Mucosa of rectum (tissue), 2 donors: ENCODE results near the gene MOB3A.

Experiments
- H3K27ac ChIP-seq, 2 donors: one replicate each; pipeline ENCODE4 v1.7.0; 2013; ENCODE audit warnings: inconsistent platforms in 2 of 2, low read depth in 2 of 2, low read length in 2 of 2
- H3K27me3 ChIP-seq, 2 donors: one replicate each; pipeline ENCODE4 v1.7.0; 2013; ENCODE audit warnings: low read length in 2 of 2; ENCODE audit not compliant: control insufficient read depth in 2 of 2, insufficient read depth in 2 of 2
- H3K36me3 ChIP-seq, 2 donors: one replicate each; pipeline ENCODE4 v1.7.0; 2013; ENCODE audit warnings: low read length in 2 of 2; ENCODE audit not compliant: control insufficient read depth in 2 of 2, insufficient read depth in 2 of 2
- H3K4me1 ChIP-seq, 2 donors: one replicate each; pipeline ENCODE4 v1.7.0; 2013; ENCODE audit warnings: low read length in 2 of 2, mild to moderate bottlenecking in 1 of 2; ENCODE audit not compliant: control insufficient read depth in 2 of 2, insufficient read depth in 2 of 2
- H3K4me3 ChIP-seq, 2 donors: one replicate each; pipeline ENCODE4 v1.7.0; 2013; ENCODE audit warnings: low read length in 2 of 2
- H3K9ac ChIP-seq, 2 donors: one replicate each; pipeline ENCODE4 v1.7.0; 2013; ENCODE audit warnings: low read length in 2 of 2, low read depth in 1 of 2, mild to moderate bottlenecking in 1 of 2
- H3K9me3 ChIP-seq, 2 donors: one replicate each; pipeline ENCODE4 v1.7.0; 2013; ENCODE audit warnings: low read length in 2 of 2; ENCODE audit not compliant: control insufficient read depth in 2 of 2
- donor health status: healthy.
- donor health status: Normal muscosa, but diverticular disease.

Gene MOB3A

GRCh38 chr19:2115911-2116426, 19.8 kb upstream of the MOB3A start:
- Histone ChIP-seq H3K36me3 (peaks cover 82 to 88% of the 10 kb centered on the region in 2 donors), H3K9me3 (no peaks in the 10 kb centered on the region), H3K4me1 (no peaks in the 10 kb centered on the region), H3K4me3 (no peak overlapping the region), H3K27me3 (no peaks in the 10 kb centered on the region), H3K9ac (no peak overlapping the region), H3K27ac (no peak overlapping the region)

- H3K36me3 ChIP-seq = peaks cover 78 to 88% of the 10 kb centered on the region in 2 donors
- no peak overlapping the region for H3K27ac ChIP-seq
- H3K27me3 ChIP-seq = no peaks in the 10 kb centered on the region
- no peaks in the 10 kb centered on the region for H3K9me3 ChIP-seq
- H3K4me1 ChIP-seq = no peaks in the 10 kb centered on the region
- no peak overlapping the region for H3K4me3 ChIP-seq
- H3K9ac ChIP-seq = no peak overlapping the region
Observed at GRCh38 chr19:2115324-2115723, 19.2 kb upstream of the MOB3A start.

GRCh38 chr19:2114821-2115220, 18.7 kb upstream of the MOB3A start:
- Histone ChIP-seq H3K27me3 (no peaks in the 10 kb centered on the region), H3K4me3 (no peak overlapping the region), H3K9me3 (no peaks in the 10 kb centered on the region), H3K27ac (no peak overlapping the region), H3K36me3 (peaks cover 78 to 88% of the 10 kb centered on the region in 2 donors), H3K9ac (no peak overlapping the region), H3K4me1 (no peaks in the 10 kb centered on the region)

- peaks cover 82 to 92% of the 10 kb centered on the region in 2 donors for H3K36me3 ChIP-seq
- H3K9me3 ChIP-seq = no peaks in the 10 kb centered on the region
- H3K4me1 ChIP-seq = no peaks in the 10 kb centered on the region
- no peak overlapping the region for H3K27ac ChIP-seq
- no peak overlapping the region for H3K9ac ChIP-seq
- H3K27me3 ChIP-seq = no peaks in the 10 kb centered on the region
- H3K4me3 ChIP-seq = no peak overlapping the region
Observed at GRCh38 chr19:2114218-2114617, 18.1 kb upstream of the MOB3A start.

DNA sequence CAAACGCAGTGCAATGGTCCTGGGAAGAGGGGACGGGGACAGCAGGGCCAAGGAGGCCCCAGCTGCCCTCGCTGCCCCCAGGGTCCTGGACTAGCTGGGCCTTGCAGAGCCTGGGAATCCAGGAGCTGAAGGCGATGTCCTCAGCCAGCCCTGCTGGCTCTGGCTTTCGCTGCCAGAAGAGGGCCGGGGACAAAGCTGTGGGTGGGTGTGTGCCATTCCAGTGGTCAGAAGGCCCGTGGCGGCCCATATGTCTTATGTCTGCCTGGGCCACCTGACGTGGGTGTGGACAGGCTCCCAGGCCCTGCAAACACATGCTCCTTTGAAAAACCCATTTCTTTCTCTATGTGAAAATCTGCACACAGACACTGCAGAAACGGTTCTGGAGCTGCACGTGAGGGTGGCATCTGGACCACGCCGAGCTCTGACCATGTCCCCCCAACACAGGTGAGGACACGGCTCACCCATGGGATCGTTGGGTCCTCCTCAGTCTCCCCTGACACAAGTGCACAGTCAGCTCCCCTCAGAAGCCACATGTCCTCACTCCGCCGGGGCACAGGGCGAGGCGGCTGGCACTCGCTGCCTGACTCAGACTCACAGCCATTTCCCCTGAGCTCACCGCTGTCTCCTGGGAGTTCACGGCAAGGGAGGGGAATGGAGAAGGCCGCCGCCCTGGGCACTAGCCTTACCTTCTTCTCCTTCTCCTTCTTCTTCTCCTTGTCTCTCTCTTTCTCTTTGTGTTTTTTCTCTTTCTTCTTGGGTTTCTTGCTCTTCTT, 17.5 kb upstream of the MOB3A start:
- H3K4me1 ChIP-seq = no peaks in the 10 kb centered on the region
- H3K27me3 ChIP-seq = no peaks in the 10 kb centered on the region
- H3K27ac ChIP-seq = no peak overlapping the region
- H3K4me3 ChIP-seq = no peak overlapping the region
- H3K9me3 ChIP-seq = no peaks in the 10 kb centered on the region
- peaks cover 84 to 92% of the 10 kb centered on the region in 2 donors for H3K36me3 ChIP-seq
- H3K9ac ChIP-seq = no peak overlapping the region

DNA sequence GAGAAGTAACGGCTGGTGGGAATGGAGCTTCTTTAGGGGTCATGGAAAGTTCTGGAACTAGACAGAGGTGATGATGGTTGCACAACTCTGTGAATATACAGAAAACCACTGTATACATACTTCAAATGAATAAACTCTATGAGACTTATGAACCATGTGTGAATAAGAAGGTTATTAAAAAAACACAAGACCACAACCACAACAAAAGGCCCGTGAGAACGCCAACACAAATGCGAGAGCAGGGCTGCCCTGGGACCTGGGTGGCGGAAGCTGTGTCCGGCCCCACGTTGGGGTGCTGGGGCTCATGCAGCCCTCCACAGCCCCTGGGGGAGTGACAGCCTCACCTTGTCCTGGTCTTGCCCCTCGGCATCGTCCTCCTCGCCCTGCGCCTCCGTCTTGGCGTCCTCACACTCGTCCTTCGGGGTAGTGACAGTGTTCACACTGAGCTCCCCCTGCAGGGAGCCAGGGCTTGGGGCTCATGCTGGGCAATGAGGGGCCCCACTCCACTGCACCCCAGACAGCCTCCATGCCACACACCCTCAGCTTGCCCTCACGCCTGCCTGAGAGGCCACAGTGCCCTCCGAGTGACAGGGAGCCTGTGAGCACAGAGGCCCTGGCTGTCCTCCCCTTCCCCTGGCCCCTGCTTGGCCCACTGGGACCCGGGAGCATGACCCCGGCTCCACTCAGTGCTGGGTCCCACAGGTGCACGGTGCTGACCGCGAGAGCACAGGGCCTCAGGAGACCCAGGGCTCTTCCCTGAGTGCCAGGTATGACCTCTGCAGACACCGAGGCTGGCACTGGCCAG, 16.6 kb upstream of the MOB3A start:
- H3K9me3 ChIP-seq = no peaks in the 10 kb centered on the region
- peaks cover 81 to 89% of the 10 kb centered on the region in 2 donors for H3K36me3 ChIP-seq
- no peaks in the 10 kb centered on the region for H3K4me1 ChIP-seq
- no peak overlapping the region for H3K4me3 ChIP-seq
- H3K27ac ChIP-seq = no peak overlapping the region
- H3K27me3 ChIP-seq = no peaks in the 10 kb centered on the region
- no peak overlapping the region for H3K9ac ChIP-seq

GRCh38 chr19:2111886-2112285, 15.8 kb upstream of the MOB3A start:
- Histone ChIP-seq H3K36me3 (peaks cover 74 to 81% of the 10 kb centered on the region in 2 donors), H3K4me3 (no peak overlapping the region), H3K4me1 (no peaks in the 10 kb centered on the region), H3K27ac (no peak overlapping the region), H3K9me3 (no peaks in the 10 kb centered on the region), H3K27me3 (no peaks in the 10 kb centered on the region), H3K9ac (no peak overlapping the region)

- Histone ChIP-seq H3K27ac (no peak overlapping the region), H3K4me1 (no peaks in the 10 kb centered on the region), H3K9me3 (no peaks in the 10 kb centered on the region), H3K4me3 (no peak overlapping the region), H3K27me3 (no peaks in the 10 kb centered on the region), H3K36me3 (peaks cover 74 to 80% of the 10 kb centered on the region in 2 donors), H3K9ac (no peak overlapping the region)
Observed at GRCh38 chr19:2111425-2111824, 15.3 kb upstream of the MOB3A start.

GRCh38 chr19:2110822-2111221, 14.7 kb upstream of the MOB3A start:
- H3K36me3 ChIP-seq = peaks cover 74 to 78% of the 10 kb centered on the region in 2 donors
- H3K27ac ChIP-seq = no peak overlapping the region
- H3K4me1 ChIP-seq = no peaks in the 10 kb centered on the region
- H3K27me3 ChIP-seq = no peaks in the 10 kb centered on the region
- no peaks in the 10 kb centered on the region for H3K9me3 ChIP-seq
- H3K4me3 ChIP-seq = no peak overlapping the region
- no peak overlapping the region for H3K9ac ChIP-seq
